Dermis blood vessel endothelial cell (primary cell): ENCODE results near the gene JMJD7. TPM values are rescaled to one million over a fixed set of nuclear protein-coding genes. Genes with fewer than 3 reads are reported as not detected.

Source experiments
- DNase-seq: peaks from one replicate; pipeline ENCODE4 v3.0.0; 2010
- total RNA-seq: library from RNA; depleted of rRNA; stranded (reverse); fragments of >200 nt; gene quantifications from 2 replicates; pipeline ENCODE4 v1.2.3, GENCODE V29; 2014

Gene JMJD7
- total RNA-seq, 1 donor from 2014 or later: 4.1 TPM

DNA sequence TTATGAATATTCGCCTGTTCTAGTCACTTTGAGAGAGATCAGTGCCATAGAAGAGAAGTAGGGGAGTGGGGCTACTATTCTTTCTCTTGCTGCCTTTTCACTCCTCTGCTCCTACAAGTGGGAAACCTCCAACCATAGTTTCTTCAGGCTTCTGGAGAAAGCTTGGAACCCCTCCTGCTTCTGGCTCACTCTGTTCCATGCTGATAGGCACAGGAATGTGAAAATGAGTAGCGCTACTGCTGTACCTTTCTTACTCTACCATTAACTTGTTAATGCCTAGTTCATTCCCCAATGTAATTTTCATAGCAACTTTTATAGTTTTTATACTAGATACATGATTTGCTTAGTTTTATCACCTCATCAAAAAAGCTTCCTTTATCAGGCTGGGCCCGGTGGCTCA, 26.7 kb upstream of the JMJD7 start:
- DNase-seq: no peak

DNA sequence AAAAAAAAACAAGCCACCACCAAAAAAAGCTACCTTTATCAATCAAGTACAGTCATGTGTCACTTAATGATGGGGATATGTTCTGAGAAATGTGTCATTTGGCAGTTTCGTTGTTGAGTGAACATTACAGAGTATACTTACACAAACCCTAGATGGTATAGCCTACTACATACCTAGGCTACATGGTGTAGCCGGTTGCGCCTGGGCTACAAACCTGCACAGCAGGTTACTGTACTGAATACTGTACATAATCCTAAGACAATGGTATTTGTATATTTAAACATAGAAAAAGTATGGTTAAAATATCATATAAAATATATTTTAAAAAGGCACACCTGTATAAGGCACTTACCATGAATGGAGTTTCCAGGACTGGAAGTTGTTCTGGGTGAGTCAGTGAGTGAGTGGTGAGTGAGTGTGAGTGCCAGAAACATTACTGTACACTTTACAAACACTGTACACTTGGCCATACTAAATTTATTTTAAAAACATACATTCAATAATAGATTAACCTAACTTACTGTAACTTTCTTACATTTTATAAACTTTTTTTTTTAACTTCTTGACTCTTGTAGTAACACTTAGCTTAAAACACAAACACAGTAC, 25.9 kb upstream of the JMJD7 start:
- DNase-seq: peak; percentile 48

DNA sequence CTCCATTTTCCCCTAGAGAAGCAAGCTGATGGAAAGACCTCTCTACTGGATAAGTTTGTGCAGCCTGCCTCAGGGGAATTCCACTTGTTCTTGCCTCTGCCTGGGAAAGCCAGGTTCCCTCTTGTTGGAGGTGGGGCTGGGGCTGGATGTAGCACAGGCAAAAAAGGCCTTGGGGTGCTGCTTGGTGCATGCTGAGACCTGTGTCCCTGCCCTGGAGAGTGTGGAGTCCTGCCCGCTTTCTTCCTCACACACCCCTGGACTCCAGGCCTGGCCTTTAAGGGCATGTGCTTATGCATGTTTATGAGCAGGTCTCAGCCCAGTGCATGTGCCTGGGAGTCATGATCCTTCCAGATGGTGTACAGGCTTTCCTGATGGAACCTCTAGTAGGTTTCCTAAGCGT, 23.5 kb upstream of the JMJD7 start:
- no peak for DNase-seq

DNA sequence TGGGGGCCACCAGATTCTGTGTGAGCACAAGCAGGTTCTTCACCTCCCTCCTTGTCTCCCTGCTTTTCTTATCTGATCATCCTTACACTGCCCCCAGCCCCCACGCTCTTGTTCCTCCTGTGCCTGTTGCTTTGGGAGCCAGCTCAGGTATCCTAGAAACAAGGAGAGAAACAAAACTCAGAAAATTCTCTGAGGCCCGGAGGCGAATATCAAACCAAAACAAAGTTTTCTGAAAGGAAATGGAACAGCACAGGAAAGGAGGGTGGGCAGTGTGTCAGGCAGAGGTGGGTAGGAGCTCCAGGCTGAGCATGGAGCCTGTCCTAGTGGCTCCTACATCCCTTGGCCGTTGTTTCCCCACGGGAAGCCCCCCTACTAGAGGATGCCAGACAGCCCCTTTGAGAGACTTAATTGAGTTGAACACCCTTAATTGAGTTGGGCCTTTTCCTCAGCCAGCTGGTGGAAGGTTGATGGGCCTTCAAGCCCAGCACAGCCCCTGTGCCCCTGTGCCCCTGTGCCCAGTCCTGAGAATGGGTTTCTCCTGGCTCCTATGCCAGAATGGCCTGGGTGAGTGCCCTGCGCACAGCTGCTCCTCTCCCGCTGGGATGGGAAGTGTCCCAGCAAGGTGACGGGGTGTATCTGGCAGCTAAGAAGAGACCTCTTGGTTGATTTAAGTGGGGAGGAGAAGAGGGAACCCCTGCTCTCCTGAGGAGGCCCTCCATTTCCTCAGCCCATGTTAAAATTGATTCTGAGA, 22.8 kb upstream of the JMJD7 start:
- DNase-seq: peak; percentile 60

DNA sequence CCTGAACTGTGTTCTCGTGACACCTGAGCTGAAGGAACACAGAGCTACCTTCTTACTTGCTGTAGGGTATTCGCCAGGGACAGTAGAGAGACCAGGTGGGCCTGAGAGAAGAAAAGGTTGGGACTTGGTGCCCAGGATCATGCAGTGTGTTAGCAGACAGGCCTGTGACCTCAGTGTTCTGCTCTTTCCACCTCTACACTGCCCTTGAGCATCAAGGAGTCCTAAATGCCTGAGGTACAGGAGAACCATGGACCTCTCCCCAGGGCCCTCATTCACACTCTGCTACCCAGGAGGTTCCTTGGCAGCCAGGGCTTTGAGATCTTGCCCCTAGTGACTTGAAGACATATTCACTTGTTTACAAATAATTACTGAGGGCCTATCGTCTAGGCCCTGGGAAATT, 22.2 kb upstream of the JMJD7 start:
- DNase-seq: no peak

DNA sequence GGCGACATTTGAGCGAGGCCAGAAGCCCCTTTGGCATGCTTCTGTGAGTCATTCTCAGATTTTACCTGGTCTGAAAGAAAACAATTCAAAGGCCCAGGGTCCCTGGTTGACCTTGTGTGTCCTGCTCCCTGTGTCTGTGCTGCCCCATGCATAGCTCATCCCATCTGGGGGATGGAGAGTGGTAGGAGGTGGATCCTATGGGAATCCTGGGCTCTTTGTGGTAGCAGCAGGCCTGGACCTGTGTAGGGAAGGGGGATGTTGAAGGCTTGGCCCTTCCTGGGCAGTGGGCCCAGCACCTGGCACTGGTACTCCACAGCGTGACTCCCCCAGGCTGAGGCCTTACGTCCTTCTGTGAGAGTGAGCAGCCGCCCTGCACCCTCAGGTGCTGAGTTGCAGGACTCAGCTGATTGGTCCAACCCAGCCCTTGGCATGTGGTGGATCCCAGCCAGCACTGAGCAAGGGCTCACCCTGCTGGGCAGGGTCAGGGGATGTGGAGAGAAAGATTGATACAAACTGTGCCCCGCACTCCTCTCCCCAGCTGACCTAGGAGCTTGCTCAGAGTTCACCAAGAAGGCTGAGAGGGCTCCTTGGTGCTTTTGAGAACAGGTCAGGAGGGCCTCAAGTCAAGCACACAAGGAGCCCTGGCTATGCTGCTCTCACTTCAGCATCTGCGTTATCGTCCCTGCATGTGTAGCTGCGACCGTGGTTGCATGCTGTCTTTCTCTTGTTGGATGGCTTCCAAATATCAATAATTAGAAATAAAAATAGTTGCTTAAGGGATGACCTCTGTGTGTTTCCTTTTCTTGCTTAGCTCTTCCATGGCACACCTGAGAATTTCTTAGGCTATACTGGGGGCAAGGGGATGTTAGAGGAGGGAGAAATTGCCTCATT, 21.4 kb upstream of the JMJD7 start:
- DNase-seq: no peak

DNA sequence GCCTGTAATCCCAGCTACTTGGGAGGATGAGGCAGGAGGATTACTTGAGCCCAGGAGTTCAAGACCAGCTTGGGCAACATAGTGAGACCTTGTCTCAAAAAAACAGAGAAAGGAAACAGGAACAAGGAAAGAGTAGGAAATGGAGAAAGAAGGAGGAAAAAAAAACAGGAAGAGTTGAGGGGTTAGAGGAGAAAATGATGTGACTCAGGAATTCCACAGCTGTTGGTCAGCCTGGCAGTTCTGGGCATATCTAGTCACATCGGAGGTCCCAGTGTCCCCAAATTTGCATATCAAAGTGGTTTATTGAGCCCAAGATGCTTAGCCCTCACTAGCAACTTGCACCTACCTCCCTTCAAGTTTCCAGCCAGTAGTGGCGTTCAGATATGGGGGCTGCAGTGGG, 18.8 kb upstream of the JMJD7 start:
- DNase-seq: no peak

DNA sequence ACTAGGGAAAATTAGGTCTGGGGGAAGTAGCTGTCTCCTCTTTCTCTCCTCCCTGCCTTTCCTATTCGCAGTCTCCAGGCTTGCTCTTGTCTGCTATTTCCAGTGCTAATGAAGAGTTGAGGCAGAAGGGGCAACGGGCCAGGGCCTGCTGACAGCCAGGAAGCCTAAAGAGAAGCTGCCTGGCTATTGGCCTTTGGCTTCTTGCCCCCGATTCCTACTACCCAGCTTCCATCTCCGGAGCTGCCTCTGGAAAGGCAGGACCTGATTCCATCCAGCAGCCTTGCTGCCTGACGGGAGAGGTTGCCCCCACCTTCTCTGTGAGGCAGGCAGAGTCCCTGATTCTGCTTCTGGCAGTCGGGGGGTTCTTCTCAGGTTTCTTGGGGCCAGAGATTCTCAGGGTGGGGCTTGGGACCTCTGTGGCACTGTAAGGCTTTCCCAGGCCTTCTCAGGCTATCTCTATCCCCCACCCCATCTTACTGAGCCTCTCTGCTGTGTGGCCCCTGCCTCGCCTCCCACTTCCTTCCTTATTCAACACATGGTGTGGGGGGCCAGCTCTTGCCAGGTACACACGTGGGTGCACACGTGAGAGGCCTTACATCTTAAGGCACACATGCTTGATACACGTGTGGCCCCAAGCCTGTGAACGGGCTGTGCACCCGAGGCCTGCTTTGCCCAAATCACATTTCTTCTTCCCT, 18.2 kb upstream of the JMJD7 start:
- no peak for DNase-seq

DNA sequence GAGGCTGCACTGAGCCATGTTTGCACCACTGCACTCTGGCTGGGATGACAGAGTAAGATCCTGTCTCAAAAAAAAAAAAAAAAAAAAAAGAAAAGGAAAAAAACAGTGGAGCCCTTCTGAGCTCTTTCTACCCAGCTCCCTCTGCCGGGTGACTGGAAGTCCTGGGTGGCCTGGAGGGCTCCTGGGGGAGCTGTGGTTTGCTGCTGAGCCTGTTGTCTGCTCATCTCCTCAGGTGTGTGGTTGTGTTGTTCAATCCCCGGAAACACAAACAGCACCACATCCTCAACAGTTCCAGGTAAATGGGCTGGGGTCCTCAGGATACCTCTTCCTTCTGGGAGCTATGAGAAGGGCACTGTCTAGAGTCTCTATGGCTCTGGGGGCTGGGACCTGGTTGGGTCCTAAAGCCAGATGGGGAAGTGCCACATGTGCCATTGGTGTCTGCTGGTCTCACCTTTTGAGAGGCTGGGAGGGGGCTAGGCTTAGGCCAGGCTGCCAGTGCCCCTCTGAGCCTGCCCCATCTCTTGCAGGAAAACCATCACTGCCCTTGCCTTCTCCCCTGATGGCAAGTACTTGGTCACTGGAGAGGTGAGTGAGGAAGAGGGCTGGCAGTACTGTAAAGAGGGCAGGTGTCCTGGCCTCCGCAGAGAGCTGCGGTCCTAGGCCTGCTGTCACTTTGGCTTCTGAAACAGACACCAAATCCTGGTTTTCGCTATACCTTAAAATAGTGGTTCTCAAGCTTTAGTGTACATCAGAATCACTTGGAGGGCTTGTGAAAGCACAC, 17.1 kb upstream of the JMJD7 start:
- no peak for DNase-seq

DNA sequence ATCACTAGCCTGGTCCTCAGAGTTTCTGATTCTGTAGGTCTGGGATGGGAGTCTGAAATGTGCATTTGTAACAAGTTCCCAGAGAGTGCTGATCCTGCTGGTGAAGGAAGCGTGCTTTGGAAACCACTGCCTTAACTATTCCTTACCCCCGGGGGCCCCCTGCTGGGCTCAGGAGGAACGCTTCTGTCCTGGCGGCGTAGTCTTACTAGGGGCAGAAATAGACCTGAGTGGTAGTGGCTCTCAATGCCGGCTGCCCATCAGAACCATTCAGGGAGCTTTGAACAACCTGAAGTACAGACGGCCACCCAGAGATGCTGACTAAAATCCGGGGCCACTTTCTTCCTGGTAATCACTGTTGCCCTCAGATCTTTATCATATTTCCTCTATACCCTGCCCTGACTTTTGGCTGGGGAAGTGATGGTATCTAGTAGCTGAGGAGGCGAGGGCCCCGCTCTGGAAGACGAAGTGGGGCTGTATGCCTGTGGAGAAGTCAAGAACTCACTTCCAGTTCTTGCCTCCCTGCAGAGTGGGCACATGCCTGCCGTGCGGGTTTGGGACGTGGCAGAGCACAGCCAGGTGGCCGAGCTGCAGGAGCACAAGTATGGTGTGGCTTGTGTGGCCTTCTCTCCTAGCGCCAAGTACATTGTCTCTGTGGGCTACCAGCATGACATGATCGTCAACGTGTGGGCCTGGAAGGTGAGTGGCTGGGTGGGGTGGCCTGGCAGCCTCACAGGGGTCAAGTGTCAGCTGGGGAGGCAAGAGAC, 16.3 kb upstream of the JMJD7 start:
- peak; percentile 92 for DNase-seq

DNA sequence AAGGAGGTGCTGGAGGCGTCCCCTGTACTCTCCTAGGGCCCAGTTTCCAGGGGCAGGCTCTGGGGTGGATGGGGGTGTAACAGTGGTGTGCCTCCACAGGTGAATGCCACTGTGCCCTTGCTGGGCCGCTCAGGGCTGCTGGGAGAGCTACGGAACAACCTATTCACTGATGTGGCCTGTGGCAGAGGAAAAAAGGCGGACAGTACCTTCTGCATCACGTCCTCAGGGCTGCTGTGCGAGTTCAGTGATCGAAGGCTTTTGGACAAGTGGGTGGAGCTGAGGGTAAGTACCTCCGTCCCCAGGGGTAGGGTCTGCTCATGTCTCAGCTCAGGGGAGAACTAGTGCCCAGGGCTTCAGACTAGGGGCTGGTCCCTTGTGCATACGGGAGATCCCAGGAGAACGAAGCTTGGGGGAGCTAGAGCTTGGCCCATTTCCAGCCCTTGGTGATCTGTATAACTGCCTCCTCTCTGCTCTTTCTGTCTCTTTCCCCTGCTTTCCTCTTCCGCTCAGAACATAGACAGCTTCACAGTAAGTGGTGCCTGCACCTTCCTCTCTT, 15.0 kb upstream of the JMJD7 start:
- DNase-seq: no peak

DNA sequence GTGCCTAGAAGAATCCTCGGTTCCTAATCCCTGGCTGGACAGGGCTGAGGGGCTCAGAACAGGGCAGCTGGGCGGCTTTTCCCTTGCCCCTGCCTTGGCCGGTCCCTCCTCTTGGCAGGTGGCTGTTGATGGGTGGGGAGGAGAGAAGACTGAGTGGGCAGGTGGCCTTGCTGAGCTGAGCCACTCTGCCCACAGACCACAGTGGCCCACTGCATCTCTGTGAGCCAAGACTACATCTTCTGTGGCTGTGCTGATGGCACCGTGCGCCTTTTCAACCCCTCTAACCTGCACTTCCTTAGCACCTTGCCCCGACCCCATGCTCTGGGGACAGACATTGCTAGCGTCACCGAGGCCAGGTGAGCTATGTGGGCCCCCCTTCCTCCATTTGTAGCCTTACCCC, 14.5 kb upstream of the JMJD7 start:
- DNase-seq: no peak

DNA sequence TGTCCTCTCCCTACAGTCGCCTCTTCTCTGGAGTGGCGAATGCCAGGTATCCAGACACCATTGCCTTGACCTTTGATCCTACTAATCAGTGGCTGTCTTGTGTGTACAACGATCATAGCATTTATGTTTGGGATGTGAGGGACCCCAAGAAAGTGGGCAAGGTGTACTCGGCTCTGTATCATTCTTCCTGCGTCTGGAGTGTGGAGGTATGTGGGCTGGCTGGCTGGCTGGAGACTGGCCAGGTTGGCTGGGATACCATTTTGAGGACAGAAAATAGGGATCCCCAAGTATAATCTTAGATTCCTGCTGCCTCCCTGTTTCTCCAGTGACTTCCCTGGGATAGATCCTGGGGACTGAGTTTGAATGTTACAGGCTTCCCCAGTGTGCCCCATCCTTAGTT, 13.4 kb upstream of the JMJD7 start:
- DNase-seq: no peak

DNA sequence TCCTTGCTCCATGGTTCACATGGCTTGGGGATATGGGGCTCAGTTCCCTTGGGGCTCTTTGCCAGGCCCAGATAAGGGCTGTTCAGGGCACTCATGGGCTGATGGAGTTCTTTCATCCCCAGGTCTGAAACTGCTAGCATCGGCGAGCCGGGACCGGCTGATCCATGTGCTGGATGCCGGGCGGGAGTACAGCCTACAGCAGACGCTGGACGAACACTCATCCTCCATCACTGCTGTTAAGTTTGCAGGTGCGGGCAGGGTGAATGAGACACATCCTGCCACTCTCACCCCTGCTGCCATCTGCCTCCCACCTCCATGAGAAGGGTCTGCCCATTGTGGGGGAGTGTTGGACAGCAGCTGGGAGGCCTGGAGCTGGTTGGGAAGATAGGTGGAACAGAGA, 11.1 kb upstream of the JMJD7 start:
- no peak for DNase-seq

DNA sequence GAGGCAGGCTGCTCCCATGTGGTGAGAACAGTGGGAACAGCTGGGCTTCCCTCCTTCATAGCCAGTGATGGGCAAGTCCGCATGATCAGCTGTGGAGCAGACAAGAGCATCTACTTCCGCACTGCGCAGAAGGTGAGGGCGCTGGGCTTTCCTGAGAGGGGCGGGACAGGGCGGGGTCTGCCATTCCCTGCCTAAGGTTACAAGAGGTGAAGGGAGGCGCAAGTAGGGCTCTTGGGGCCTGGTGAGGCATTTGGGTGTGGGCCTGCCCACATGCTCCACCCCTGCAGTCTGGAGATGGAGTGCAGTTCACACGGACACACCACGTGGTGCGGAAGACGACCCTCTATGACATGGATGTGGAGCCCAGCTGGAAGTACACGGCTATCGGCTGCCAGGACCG, 10.6 kb upstream of the JMJD7 start:
- DNase-seq: no peak

DNA sequence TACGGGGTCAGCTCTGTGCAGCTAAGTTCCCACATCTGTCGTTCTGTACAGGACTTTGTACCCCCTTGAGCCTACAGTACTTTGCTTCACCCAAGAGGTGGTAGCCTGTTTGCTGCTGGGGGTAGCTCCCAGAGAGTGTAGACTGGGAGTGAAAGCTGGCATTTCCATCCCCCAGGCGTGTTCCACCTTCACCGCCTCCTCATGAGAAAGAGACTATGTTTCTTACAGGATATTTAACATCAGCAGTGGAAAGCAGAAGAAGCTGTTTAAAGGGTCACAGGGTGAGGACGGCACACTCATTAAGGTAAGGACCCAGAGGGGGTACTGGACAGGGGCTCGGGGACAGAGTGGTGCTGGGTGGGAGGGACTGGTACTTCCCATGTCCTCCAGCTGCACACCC, 10.1 kb upstream of the JMJD7 start:
- DNase-seq: no peak

DNA sequence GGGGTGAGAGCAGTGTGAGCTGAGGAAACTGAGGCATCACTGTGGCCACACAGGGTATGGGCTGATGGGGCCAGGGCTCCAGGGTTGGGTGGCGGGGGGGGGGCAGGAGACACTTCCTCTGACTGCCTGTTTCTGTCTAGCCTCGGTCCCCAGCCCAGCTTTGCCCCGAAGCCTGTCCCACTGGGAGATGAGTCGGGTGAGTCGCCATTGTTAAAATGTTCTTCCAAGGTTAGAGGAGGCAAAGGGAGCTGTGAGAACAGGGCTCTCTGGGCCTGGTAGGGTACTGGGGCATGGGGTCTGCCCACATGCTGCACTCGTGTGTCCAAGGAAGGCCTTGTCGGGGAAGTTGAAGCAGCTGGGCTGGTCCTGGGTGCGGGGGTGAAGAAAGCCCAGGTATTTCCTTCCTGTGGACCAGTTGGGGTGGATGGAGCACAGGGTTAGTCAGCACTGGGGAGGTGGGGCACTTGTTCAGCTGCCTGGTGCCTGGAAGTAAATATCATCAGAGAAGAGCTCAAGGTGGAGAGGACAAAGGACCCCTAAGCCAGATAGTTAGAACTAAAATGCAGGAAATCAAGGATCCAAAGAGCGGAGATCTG, 8.3 kb upstream of the JMJD7 start:
- DNase-seq: no peak

DNA sequence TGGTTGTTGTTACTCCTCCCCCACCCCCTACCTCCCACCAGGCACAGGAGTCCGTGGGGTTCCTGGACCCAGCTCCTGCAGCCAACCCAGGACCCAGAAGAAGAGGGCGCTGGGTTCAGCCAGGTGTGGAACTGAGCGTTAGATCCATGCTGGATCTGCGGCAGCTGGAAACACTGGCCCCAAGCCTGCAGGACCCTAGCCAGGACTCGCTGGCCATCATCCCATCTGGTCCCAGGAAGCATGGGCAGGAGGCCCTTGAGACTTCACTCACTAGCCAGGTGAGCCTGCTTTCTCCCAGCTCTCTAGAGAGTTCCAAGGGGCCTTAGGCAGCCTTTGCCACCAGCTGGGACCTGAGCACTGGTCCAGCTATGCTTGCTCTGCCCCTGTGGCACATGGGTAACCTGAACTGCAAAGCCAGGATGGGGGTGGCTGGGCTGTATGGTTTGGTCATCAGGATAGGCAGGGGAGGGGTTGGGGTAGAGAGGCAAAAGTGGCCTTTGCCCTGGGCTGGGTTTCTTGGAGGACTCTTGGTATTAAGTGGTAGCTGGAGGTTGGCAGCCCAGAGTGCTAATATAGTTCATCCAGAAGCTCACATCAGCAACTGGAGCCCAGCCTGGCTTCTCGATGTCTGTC, 7.0 kb upstream of the JMJD7 start:
- DNase-seq: no peak

DNA sequence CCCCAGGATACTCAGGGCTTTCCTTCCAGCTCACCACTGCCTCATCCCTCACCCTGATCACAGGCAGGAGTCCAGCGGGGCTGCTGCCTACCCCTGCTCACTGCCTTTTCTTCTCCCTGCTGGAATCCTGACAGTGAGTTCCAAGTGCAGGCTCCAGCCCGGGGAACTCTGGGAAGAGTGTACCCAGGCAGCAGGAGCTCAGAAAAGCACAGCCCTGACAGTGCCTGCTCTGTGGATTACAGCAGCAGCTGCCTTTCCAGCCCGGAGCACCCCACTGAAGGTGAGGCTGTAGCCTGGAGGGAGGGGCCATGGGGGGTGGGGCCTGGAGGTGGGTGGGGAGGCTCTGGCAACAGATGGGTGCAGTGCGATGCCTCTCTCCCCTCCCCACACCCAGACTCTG, 6.1 kb upstream of the JMJD7 start:
- DNase-seq: no peak

DNA sequence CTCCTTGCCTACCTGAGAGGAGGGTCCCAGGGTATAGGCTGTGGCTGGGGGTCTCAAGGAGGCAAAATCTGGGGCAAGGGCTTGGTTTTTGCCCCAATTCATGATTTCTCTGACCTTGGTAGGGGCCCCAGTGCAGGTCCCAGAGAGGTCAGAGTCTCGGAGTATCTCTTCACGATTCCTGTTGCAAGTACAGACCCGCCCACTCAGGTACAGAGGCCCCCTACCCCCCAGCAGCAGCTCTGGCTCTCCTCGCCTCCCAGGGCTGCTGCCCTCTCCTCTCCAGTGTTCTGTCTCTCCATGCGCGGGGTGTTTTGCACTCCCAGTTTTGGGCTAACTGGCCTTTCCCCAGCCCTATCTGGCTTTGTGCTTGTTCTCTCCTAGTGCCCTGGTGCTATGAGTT, 5.4 kb upstream of the JMJD7 start:
- no peak for DNase-seq
